HEK293T (cell line): ENCODE results near the gene SNN.

ENCODE experiments used
- CTCF ChIA-PET: fragments of 350-600 bp; formaldehyde crosslinking; extraction: SDS; loops from one replicate; lab custom pipeline; 2021; ENCODE audit warnings: antibody characterized with exemption, inconsistent platforms; lab: Yijun Ruan, JAX
- POLR2A ChIA-PET: fragments of 350-600 bp; formaldehyde crosslinking; extraction: SDS; loops from one replicate; lab custom pipeline; 2020; ENCODE audit warnings: antibody characterized with exemption, inconsistent platforms; lab: Yijun Ruan, JAX
- DNase-seq: peaks from one replicate; pipeline ENCODE4 v3.0.0; 2012; ENCODE audit warnings: mixed read lengths; ENCODE audit errors: extremely low spot score
- ARNT ChIP-seq: fragments of 450-650 bp; IDR thresholded peaks from 2 replicates; pipeline ENCODE4 v1.6.1; 2017; ENCODE audit warnings: mild to moderate bottlenecking
- BHLHE40 ChIP-seq: fragments of 450-650 bp; IDR thresholded peaks from 2 replicates; pipeline ENCODE4 v1.6.1; 2016; ENCODE audit warnings: mild to moderate bottlenecking, moderate library complexity, borderline replicate concordance
- CTBP1 ChIP-seq: fragments of 450-650 bp; IDR thresholded peaks from 2 replicates; pipeline ENCODE4 v1.6.1; 2016; ENCODE audit warnings: borderline replicate concordance
- ELF4 ChIP-seq: fragments of 450-650 bp; IDR thresholded peaks from 2 replicates; pipeline ENCODE4 v1.6.1; 2017; ENCODE audit warnings: antibody characterized with exemption
- FOXA1 ChIP-seq: fragments of 450-650 bp; IDR thresholded peaks from 2 replicates; pipeline ENCODE4 v1.6.1; 2016; ENCODE audit warnings: mild to moderate bottlenecking
- FOXK2 ChIP-seq: fragments of 450-650 bp; IDR thresholded peaks from 2 replicates; pipeline ENCODE4 v1.6.1; 2016; ENCODE audit warnings: mild to moderate bottlenecking
- FOXM1 ChIP-seq: fragments of 450-650 bp; IDR thresholded peaks from 2 replicates; pipeline ENCODE4 v1.6.1; 2017; ENCODE audit warnings: mild to moderate bottlenecking, borderline replicate concordance
- HDGF ChIP-seq: fragments of 450-650 bp; IDR thresholded peaks from 2 replicates; pipeline ENCODE4 v1.6.1; 2017; ENCODE audit warnings: antibody characterized with exemption, borderline replicate concordance
- L3MBTL2 ChIP-seq: fragments of 450-650 bp; conservative IDR thresholded peaks from 2 replicates; pipeline ENCODE4 v1.6.1; 2016; ENCODE audit warnings: mild to moderate bottlenecking
- LEF1 ChIP-seq: fragments of 450-650 bp; IDR thresholded peaks from 2 replicates; pipeline ENCODE4 v1.6.1; 2017; ENCODE audit warnings: mild to moderate bottlenecking, borderline replicate concordance
- NFRKB ChIP-seq: fragments of 450-650 bp; IDR thresholded peaks from 2 replicates; pipeline ENCODE4 v1.6.1; 2016; ENCODE audit warnings: mild to moderate bottlenecking, moderate library complexity
- PKNOX1 ChIP-seq: fragments of 450-650 bp; IDR thresholded peaks from 2 replicates; pipeline ENCODE4 v1.6.1; 2016
- SP1 ChIP-seq: fragments of 450-650 bp; IDR thresholded peaks from 2 replicates; pipeline ENCODE4 v1.6.1; 2017
- SUZ12 ChIP-seq: fragments of 450-650 bp; IDR thresholded peaks from 2 replicates; pipeline ENCODE4 v1.6.1; 2016; ENCODE audit warnings: mild to moderate bottlenecking
- TARDBP ChIP-seq: fragments of 450-650 bp; IDR thresholded peaks from 2 replicates; pipeline ENCODE4 v1.6.1; 2016
- ZNF384 ChIP-seq: fragments of 450-650 bp; IDR thresholded peaks from 2 replicates; pipeline ENCODE4 v1.6.1; 2016

The SNN gene

DNA sequence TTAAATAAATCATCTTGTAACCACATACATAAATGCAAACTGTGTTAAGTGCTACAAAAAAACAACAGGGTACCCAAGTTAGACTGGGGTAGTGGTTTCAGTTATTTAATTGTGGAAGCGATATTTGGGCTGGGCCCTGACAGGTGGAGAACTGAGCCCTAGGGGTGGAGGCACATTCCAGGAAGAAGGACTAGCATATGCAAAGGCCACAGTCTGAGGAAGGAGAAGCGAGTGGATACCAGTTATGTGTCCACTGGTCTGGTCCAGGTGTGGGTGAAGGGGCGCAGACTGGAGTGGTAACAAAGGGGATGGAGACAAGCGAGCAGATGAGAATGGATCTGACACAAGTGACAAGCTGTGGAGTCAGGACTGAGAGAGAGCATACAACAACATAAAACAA, 51.5 kb downstream of the SNN start:
- POLR2A ChIA-PET: no interaction called here
- CTCF ChIA-PET: no interaction called here
- no peak for DNase-seq
- TF ChIP-seq FOXK2 (no peak), ZNF384 (no peak), TARDBP (no peak), FOXM1 (no peak), L3MBTL2 (no peak), NFRKB (no peak), CTBP1 (no peak), HDGF (no peak), PKNOX1 (no peak), BHLHE40 (no peak), SP1 (no peak), SUZ12 (no peak), ELF4 (no peak), FOXA1 (no peak), ARNT (no peak)

DNA sequence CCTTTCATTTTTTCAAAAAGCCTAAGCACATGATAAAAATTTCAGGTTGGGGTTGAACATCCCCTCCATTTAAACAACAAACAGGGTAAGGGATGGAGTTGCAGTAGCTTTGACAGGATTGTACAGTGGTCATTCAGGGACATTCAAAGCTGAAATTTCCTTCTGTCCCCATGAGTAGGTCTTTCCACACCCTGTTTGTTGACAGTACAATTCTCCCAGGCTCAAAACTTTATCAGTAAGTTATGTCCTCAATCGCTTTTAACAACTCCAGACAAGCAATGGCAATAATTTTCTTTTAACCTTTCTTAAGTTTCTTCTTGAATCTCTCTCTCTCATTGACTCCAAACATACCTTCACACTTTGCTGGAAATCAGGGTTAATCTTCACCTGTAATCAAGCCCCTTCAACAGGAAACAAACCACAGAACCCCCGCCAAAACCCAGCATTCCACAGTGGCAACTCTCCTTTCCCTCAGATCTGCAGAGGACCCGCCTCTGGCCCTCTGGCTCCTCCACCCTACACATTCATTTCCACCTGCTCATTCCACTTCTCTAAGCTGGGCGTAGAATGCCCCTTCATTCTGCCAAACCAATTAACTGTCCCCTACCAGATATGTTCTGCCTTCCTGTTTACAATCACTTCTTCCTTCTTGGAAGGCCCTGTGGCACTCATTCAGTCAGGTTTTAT, 53.7 kb downstream of the SNN start:
- CTCF ChIA-PET: no interaction called here
- POLR2A ChIA-PET: no interaction called here
- DNase-seq: no peak
- TF ChIP-seq PKNOX1 (no peak), ELF4 (no peak), FOXK2 (no peak), ZNF384 (no peak), LEF1 (no peak), FOXA1 (no peak), HDGF (no peak), BHLHE40 (no peak), NFRKB (no peak), SP1 (no peak), SUZ12 (no peak)

GRCh38 chr16:11722468-11722808, 54.2 kb downstream of the SNN start:
- no peak for DNase-seq
- CTCF ChIA-PET: no interaction called here
- POLR2A ChIA-PET: no interaction called here
- TF ChIP-seq ELF4 (no peak), FOXM1 (no peak), NFRKB (no peak), FOXA1 (no peak), BHLHE40 (no peak), TARDBP (no peak), SUZ12 (no peak), CTBP1 (no peak), LEF1 (no peak), HDGF (no peak), SP1 (no peak), ZNF384 (no peak), PKNOX1 (no peak)

GRCh38 chr16:11725457-11725856, 57.2 kb downstream of the SNN start:
- ChIA-PET CTCF (interaction anchor here (0.6 to 1.5 kb wide), 2 partner anchors 18 to 328 kb away, joined by 3 read pairs; no protein-coding TSS in a partner anchor), POLR2A (no interaction called here)
- DNase-seq: no peak
- no peak for TF ChIP-seq ELF4
- TF ChIP-seq FOXK2: no peak
- TF ChIP-seq ARNT: no peak
- TF ChIP-seq PKNOX1: no peak
- TF ChIP-seq FOXA1: no peak
- TF ChIP-seq SUZ12: no peak
- TF ChIP-seq TARDBP: no peak

GRCh38 chr16:11726008-11726407, 57.8 kb downstream of the SNN start:
- DNase-seq: no peak
- TF ChIP-seq FOXK2: no peak
- TF ChIP-seq SP1: no peak
- TF ChIP-seq LEF1: no peak
- TF ChIP-seq ZNF384: no peak
- no peak for TF ChIP-seq FOXM1
- no peak for TF ChIP-seq ELF4
- POLR2A ChIA-PET: no interaction called here
- CTCF ChIA-PET: interaction anchor here (0.6 to 1.5 kb wide), 2 partner anchors 18 to 328 kb away, joined by 3 read pairs; no protein-coding TSS in a partner anchor
